HG03520 (cell line): ENCODE measurements around the gene MAGEH1.
"Not testable (repeated sequence)": the region's sequence is repeated elsewhere in the genome, so short reads cannot be mapped to it uniquely, and the experiment has no call there.

ENCODE experiments used
- ATAC-seq: cut with Tn5 transposase; IDR thresholded peaks from one replicate; pipeline ENCODE4 v1.9.1; 2021; ENCODE audit warnings: mild to moderate bottlenecking, moderate library complexity; ENCODE audit not compliant: unreplicated experiment

The MAGEH1 gene, protein sequence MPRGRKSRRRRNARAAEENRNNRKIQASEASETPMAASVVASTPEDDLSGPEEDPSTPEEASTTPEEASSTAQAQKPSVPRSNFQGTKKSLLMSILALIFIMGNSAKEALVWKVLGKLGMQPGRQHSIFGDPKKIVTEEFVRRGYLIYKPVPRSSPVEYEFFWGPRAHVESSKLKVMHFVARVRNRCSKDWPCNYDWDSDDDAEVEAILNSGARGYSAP

DNA sequence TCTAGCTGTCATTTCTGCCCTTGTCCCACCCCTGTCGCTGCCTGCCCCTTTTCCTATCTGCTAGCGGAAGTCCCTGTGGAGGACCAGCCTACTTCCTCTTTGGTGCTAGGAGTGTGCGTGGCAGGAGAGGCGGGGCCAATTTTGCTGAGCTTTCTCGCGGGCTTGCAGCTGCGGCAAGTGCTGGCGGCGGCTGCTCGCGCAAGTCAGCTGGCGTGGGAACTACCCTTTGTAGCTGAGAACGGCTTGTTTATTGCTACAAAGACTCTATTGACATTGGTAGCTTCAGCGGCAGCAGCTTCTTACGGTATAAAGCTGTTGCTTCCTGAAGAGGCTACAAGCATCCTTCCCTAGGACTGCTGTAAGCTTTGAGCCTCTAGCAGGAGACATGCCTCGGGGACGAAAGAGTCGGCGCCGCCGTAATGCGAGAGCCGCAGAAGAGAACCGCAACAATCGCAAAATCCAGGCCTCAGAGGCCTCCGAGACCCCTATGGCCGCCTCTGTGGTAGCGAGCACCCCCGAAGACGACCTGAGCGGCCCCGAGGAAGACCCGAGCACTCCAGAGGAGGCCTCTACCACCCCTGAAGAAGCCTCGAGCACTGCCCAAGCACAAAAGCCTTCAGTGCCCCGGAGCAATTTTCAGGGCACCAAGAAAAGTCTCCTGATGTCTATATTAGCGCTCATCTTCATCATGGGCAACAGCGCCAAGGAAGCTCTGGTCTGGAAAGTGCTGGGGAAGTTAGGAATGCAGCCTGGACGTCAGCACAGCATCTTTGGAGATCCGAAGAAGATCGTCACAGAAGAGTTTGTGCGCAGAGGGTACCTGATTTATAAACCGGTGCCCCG is at the start of gene MAGEH1:
TSS of gene MAGEH1 (plus strand) at position 138 of the 843 bp plus-strand sequence. CDS start at position 386, 248 bp downstream.
- peak; percentile 92 for ATAC-seq

DNA sequence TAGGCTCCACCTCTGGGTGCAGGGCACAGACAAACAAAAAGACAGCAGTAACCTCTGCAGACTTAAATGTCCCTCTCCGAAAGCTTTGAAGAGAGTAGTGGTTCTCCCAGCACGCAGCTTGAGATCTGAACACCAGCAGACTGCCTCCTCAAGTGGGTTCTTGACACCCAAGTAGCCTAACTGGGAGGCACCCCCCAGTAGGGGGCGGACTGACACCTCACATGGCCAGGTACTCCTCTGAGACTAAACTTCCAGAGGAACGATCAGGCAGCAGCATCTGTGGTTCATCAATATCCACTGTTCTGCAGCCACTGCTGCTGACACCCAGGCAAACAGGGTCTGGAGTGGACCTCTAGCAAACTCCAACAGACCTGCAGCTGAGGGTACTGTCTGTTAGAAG is 24.8 kb upstream of the MAGEH1 start:
- ATAC-seq = not testable (repeated sequence)

DNA sequence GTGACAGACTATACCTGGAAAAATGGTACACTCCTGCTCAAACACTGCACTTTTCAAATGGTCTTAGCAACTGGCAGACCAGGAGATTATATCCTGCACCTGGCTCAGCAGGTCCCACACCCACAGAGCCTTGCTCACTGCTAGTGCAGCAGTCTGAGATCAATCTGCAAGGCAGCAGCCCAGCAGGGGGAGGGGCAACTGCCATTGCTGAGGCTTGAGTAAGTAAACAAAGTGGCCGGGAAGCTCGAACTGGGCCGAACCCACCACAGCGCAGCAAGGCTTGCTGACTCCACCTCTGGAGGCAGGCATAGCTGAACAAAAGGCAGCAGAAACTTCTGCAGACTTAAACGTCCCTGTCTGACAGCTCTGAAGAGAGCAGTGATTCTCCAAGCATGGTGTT is 8.5 kb upstream of the MAGEH1 start:
- ATAC-seq = not testable (repeated sequence)

DNA sequence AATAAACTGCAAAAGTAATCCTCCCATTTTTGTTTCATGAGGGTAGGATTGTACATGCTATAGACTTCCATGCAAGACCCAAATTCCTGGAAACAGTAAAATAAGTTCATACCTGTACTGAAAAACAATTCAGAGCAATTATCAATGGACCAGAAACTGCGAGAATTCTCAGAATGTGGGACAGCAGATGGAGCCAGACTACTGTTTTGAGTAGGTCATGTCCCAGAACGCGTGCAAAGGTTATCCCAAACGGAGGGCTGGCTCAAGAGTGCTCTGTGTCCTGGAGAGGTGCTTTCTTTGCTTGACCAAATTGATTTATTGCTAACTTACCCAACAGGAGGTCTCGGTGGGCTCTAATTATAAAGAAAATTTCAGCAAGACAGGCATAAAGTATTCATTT is 1.7 kb upstream of the MAGEH1 start:
- ATAC-seq = no peak

- ATAC-seq = no peak
Observed at GRCh38 chrX:55451141-55451540, 786 bp upstream of the MAGEH1 start.

DNA sequence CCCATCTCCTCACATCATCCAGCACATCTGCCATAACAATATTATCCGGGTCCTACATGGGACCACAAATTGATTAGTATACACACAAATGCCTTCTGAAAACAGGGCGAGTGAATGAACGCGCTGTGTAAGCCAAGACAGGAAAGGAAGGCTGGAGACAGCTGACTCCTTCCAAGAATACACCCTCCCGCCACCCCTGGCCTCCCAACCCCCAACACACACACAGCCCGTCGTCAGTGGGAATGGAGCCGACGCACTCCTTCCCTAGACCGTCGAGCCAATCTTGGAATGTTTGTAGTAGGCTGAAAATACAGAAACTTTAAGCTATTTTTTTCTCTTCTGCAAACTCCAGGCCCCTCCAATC is 319 bp upstream of the MAGEH1 start:
- ATAC-seq = peak; percentile 11

DNA sequence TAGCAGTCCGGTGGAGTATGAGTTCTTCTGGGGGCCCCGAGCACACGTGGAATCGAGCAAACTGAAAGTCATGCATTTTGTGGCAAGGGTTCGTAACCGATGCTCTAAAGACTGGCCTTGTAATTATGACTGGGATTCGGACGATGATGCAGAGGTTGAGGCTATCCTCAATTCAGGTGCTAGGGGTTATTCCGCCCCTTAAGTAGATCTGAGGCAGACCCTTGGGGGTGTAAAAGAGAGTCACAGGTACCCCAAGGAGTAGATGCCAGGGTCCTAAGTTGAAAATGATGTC is 852 bp downstream of the MAGEH1 start:
- no peak for ATAC-seq

- ATAC-seq = not testable (repeated sequence)
Observed at GRCh38 chrX:55455708-55456107, 3.8 kb downstream of the MAGEH1 start.

GRCh38 chrX:55459426-55459825 is 7.5 kb downstream of the MAGEH1 start:
- not testable (repeated sequence) for ATAC-seq

- not testable (repeated sequence) for ATAC-seq
Observed at GRCh38 chrX:55459926-55460325, 8.0 kb downstream of the MAGEH1 start.

- ATAC-seq = not testable (repeated sequence)
Observed at GRCh38 chrX:55464050-55464449, 12.1 kb downstream of the MAGEH1 start.

- not testable (repeated sequence) for ATAC-seq
Observed at GRCh38 chrX:55465108-55465507, 13.2 kb downstream of the MAGEH1 start.

DNA sequence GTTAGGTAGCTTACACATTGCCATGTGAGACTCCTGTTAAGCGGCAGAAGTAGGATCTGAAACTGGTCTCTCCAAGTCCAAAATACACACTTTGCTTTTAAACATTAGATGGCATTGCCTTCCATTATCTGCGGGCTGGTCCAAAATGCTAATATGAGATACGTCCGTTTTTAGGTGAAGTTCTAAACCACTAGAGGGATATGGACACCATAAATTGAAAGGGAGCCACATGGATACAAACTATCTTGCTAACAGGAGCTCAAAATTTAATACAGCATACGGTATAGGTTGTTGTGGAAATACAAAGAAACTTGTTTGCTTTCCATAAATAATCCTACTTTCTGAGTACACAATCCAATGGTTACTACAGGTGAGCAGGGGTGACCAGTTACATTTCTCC is 13.9 kb downstream of the MAGEH1 start:
- not testable (repeated sequence) for ATAC-seq

- ATAC-seq = not testable (repeated sequence)
Observed at GRCh38 chrX:55479956-55480355, 28.0 kb downstream of the MAGEH1 start.

DNA sequence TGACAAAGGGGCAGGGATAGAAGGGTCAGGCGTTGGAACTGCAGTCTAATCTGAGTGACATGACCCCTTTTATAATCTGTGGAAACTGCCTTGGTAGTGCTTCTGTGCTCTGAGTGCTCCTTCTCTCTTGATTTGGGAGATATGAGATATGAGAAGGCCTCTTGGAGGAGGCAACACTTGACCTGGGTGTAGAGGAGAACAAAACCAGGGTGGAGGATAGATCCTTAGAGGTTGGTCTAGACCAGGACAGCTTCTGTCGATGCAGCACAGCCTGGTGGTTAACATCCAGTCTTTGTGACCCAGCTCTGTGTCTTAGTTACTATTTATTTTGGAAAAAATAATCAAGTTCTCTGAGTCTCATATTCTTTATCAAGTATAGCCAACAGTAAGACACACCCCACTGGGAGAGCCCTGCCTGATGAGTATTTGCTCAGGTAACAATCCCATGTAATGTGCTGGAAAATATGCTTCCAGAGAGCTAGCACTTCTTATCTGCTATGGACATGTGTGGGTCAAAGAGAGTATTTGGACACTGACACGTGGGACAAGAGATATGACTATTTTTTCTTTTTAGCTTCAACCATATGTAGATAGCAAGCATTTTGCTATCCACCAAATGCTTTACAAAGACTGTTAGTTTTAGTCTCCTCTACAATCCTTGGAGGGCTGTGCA is 28.6 kb downstream of the MAGEH1 start:
- ATAC-seq = no peak

DNA sequence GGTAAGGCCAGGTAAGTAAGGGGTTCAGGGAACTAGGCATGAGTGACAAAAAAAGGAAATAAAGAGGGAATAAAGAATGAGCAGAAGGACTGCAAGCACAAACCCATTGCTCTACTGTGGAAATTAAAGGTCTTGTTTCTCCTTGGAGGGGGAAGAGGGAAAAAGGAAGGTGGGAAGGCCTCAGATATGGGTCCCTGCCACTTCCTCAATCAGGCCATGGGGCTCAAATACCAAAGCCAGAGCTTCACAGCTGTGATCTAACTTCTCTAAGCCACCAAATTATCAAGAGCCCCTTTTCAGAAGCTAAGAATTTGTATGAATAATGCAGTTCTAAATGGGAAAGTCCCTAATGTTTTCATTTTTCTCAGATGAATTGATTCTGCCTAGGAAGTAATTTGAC is 33.0 kb downstream of the MAGEH1 start:
- no peak for ATAC-seq

GRCh38 chrX:55486736-55487135 is 34.8 kb downstream of the MAGEH1 start:
- ATAC-seq = no peak

GRCh38 chrX:55487143-55487542 is 35.2 kb downstream of the MAGEH1 start:
- no peak for ATAC-seq

DNA sequence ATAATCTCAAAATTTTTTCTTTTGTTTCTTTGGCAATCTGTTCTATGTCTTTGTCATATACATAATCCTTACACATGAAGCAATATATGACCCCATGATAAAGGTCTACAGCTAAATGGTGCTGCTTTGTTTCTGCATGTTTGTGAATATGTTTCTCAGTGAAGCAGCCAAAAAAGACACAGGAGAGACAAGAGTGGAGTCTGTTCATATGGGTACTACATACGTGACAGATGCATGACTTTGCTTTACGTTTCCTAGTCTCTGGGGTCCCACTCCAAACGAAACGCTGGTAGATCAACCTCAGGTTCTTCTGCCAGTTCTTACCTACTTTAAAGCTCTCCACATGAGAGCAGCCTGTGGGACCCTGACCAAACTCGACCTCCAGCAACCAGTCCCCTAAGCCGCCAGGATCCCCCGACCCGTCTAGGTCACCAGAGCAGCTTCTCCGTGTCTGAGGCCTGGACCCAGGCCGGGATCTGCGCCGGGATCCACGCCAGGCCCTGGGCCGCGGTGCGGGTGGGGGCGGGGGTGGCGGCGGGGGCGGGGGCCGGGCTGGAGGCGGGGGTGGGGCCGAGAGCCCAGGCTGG is 36.2 kb downstream of the MAGEH1 start:
- ATAC-seq = peak; percentile 12

- ATAC-seq = peak; percentile 46
Observed at GRCh38 chrX:55488593-55489313, 36.8 kb downstream of the MAGEH1 start.
